Thyroid gland (tissue), 4 donors: ENCODE data around the gene TMEM74B.

Experiments used
- CTCF ChIP-seq, 6 experiments: fragments of 200-600 bp in 3 of 6; fragments of 450-650 bp in 3 of 6; sonication (generic) in 3 of 6; IDR thresholded peaks; one replicate each; pipeline ENCODE4 v1.5.1; 2016 to 2019; ENCODE audit warnings: antibody characterized with exemption in 6 of 6, mild to moderate bottlenecking in 2 of 6, inconsistent platforms in 1 of 6, moderate library complexity in 1 of 6
- POLR2A ChIP-seq, 2 donors: fragments of 450-650 bp; IDR thresholded peaks; one replicate each; pipeline ENCODE4 v1.6.1; 2017; ENCODE audit warnings: antibody characterized with exemption in 2 of 2, mild to moderate bottlenecking in 2 of 2, moderate library complexity in 1 of 2

DNA sequence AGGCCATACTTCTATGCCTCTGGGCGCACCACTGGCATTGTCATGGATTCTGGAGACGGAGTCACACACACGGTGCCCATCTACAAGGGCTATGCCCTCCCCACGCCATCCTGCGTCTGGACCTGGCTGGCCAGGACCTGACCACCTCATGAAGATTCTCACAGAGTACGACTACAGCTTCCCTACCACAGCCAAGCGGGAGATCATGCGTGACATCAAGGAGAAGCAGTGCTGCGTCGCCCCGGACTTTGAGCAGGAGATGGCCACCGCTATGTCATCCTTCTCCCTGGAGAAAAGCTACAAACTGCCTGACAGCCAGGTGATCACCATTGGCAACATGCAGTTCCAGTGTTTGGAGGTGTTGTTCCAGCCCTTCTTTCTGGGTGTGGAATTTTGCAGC lies 23.8 kb downstream of the TMEM74B start:
- TF ChIP-seq CTCF (IDR thresholded peaks at IDR 0.05): no peak
- TF ChIP-seq POLR2A (IDR thresholded peaks at IDR 0.05): no peak
